Hepatocyte (in vitro differentiated cells): ENCODE results near the gene FOXC2. TPM values are rescaled to one million over a fixed set of nuclear protein-coding genes. Genes with fewer than 3 reads are reported as not detected.
A peak's percentile ranks its signal among the peaks of the same experiment; 100 is the strongest.

Experiments
- DNase-seq: peaks from one replicate; pipeline ENCODE4 v3.0.0-alpha.2; 2016; ENCODE audit warnings: low spot score
- H2AFZ ChIP-seq: fragments of 200-600 bp; sonication (generic); 2 replicates; pipeline ENCODE4 v1.6.0; 2016; ENCODE audit warnings: antibody characterized with exemption, mild to moderate bottlenecking
- H3K27ac ChIP-seq: fragments of 200-600 bp; sonication (generic); 2 replicates; pipeline ENCODE4 v1.5.1; 2016; ENCODE audit warnings: mild to moderate bottlenecking
- H3K27me3 ChIP-seq: fragments of 200-600 bp; sonication (generic); 2 replicates; pipeline ENCODE4 v1.6.1; 2016
- H3K36me3 ChIP-seq: fragments of 200-600 bp; sonication (generic); replicated peaks from 2 replicates; pipeline ENCODE4 v1.5.1; 2016; ENCODE audit warnings: low read depth; ENCODE audit not compliant: insufficient read depth
- H3K4me1 ChIP-seq: fragments of 200-600 bp; sonication (generic); 2 replicates; pipeline ENCODE4 v1.5.1; 2016; ENCODE audit warnings: mild to moderate bottlenecking, moderate library complexity; ENCODE audit not compliant: insufficient read depth
- H3K4me2 ChIP-seq: fragments of 200-600 bp; sonication (generic); 2 replicates; pipeline ENCODE4 v1.6.0; 2016
- H3K4me3 ChIP-seq: fragments of 200-600 bp; sonication (generic); 2 replicates; pipeline ENCODE4 v1.5.1; 2016; ENCODE audit warnings: mild to moderate bottlenecking
- H3K79me2 ChIP-seq: fragments of 200-600 bp; sonication (generic); 2 replicates; pipeline ENCODE4 v1.6.0; 2017; ENCODE audit warnings: mild to moderate bottlenecking
- H3K9me2 ChIP-seq: fragments of 200-600 bp; sonication (generic); replicated peaks from 2 replicates; pipeline ENCODE4 v1.6.0; 2017; ENCODE audit warnings: mild to moderate bottlenecking; ENCODE audit not compliant: insufficient read depth
- H3K9me3 ChIP-seq: fragments of 200-600 bp; sonication (generic); 2 replicates; pipeline ENCODE4 v1.5.1; 2016; ENCODE audit warnings: low read depth, mild to moderate bottlenecking
- H4K20me1 ChIP-seq: fragments of 200-600 bp; sonication (generic); 2 replicates; pipeline ENCODE4 v1.6.0; 2016; ENCODE audit warnings: mild to moderate bottlenecking; ENCODE audit not compliant: insufficient read depth, poor library complexity, severe bottlenecking
- CTCF ChIP-seq: fragments of 200-600 bp; sonication (generic); IDR thresholded peaks from 2 replicates; pipeline ENCODE4 v1.5.1; 2016; ENCODE audit warnings: antibody characterized with exemption, mild to moderate bottlenecking; ENCODE audit not compliant: poor library complexity
- EZH2 ChIP-seq: fragments of 200-600 bp; sonication (generic); IDR thresholded peaks from 2 replicates; pipeline ENCODE4 v1.6.1; 2016; ENCODE audit warnings: antibody characterized with exemption, mild to moderate bottlenecking, borderline replicate concordance
- EZH2phosphoT487 ChIP-seq: fragments of 200-600 bp; sonication (generic); IDR thresholded peaks from one replicate; pipeline ENCODE4 v1.6.1; 2018; ENCODE audit warnings: antibody characterized with exemption, mild to moderate bottlenecking, low read depth, moderate library complexity; ENCODE audit not compliant: unreplicated experiment, severe bottlenecking
- WGBS: methylation state at CpG from one replicate; pipeline ENCODE4 v1.1.6; 2016; ENCODE audit warnings: low lambda C conversion rate; ENCODE audit errors: missing lambda C conversion rate; 5-methylcytosine and 5-hydroxymethylcytosine counted together
- polyA plus RNA-seq: library from polyadenylated mRNA; unstranded; fragments of >200 nt; fragmentation: Nextera tagmentation; extraction: Ambion mirVana; gene quantifications from 2 replicates; pipeline ENCODE4 v1.2.1, GENCODE V29; 2016
- total RNA-seq: library from RNA; depleted of rRNA; stranded (reverse); fragments of >200 nt; gene quantifications from 2 replicates; pipeline ENCODE4 v1.2.3, GENCODE V29; 2014

The FOXC2 gene
- total and polyA plus RNA-seq, 2 experiments from 2014 or later = 0.30 TPM; not detected in 1

GRCh38 chr16:86566966-86567700 is 504 bp downstream of the FOXC2 start:
- Histone ChIP-seq H2AFZ (no peak overlapping the region), H3K27me3 (peaks cover 69% of the 10 kb centered on the region), H3K4me1 (peaks cover 4% of the 10 kb centered on the region), H3K9me2 (no peaks in the 10 kb centered on the region), H3K4me3 (no peak overlapping the region), H4K20me1 (no peaks in the 10 kb centered on the region), H3K79me2 (no peaks in the 10 kb centered on the region), H3K27ac (no peak overlapping the region), H3K4me2 (peak overlapping the region; percentile 71), H3K36me3 (no peaks in the 10 kb centered on the region), H3K9me3 (no peaks in the 10 kb centered on the region)
- peak; percentile 40 for DNase-seq
- TF ChIP-seq EZH2phosphoT487 (no peak), CTCF (no peak), EZH2 (no peak)
- WGBS = 1% methylated on average over 52 of the region's 88 CpGs

GRCh38 chr16:86567701-86568581 is 1.3 kb downstream of the FOXC2 start:
- H3K27me3 ChIP-seq = peaks cover 77% of the 10 kb centered on the region
- peaks cover 4% of the 10 kb centered on the region for H3K4me1 ChIP-seq
- peak; percentile 26 for DNase-seq
- no peaks in the 10 kb centered on the region for H3K36me3 ChIP-seq
- no peaks in the 10 kb centered on the region for H4K20me1 ChIP-seq
- 5% methylated on average over 68 of the region's 116 CpGs for WGBS
- H3K27ac ChIP-seq = no peak overlapping the region
- no peaks in the 10 kb centered on the region for H3K9me3 ChIP-seq
- no peaks in the 10 kb centered on the region for H3K9me2 ChIP-seq
- no peak overlapping the region for H3K4me3 ChIP-seq
- no peak overlapping the region for H2AFZ ChIP-seq
- H3K4me2 ChIP-seq = peak overlapping the region; percentile 71
- H3K79me2 ChIP-seq = no peaks in the 10 kb centered on the region
- TF ChIP-seq CTCF (no peak), EZH2phosphoT487 (peak; percentile 43), EZH2 (peak; percentile 86)

- WGBS = 9% methylated on average over 27 of the region's 33 CpGs
- H3K9me3 ChIP-seq = no peaks in the 10 kb centered on the region
- no peak overlapping the region for H3K27ac ChIP-seq
- peaks cover 87% of the 10 kb centered on the region for H3K27me3 ChIP-seq
- peaks cover 4% of the 10 kb centered on the region for H3K4me1 ChIP-seq
- DNase-seq = no peak
- H3K9me2 ChIP-seq = no peaks in the 10 kb centered on the region
- H3K4me3 ChIP-seq = no peak overlapping the region
- H3K79me2 ChIP-seq = no peaks in the 10 kb centered on the region
- no peaks in the 10 kb centered on the region for H3K36me3 ChIP-seq
- no peaks in the 10 kb centered on the region for H4K20me1 ChIP-seq
- no peak overlapping the region for H2AFZ ChIP-seq
- peak overlapping the region; percentile 16 for H3K4me2 ChIP-seq
- TF ChIP-seq EZH2 = peak; percentile 96
- TF ChIP-seq CTCF = no peak
- peak; percentile 81 for TF ChIP-seq EZH2phosphoT487
These were observed 2.3 kb downstream of the FOXC2 start for GRCh38 chr16:86568677-86569623.
